HepG2 (cell line): Measurements from ENCODE around the gene SYN1. TPM values are rescaled to one million over a fixed set of nuclear protein-coding genes. Genes with fewer than 3 reads are reported as not detected.

Experiments used
- ATAC-seq: fragments of 200-7000 bp; cut with Tn5 transposase; 3 replicates; pipeline ENCODE4 v1.9.1; 2020; ENCODE audit warnings: mild to moderate bottlenecking, moderate library complexity
- BruUV-seq: library from RNA; stranded (reverse); fragments of 400-500 nt; replicated peaks from 2 replicates; lab custom pipeline; 2021; lab: Mats Ljungman, UMichigan
- CTCF ChIA-PET: fragments of 300-600 bp; formaldehyde crosslinking; extraction: SDS; loops from one replicate; lab custom pipeline; 2021; ENCODE audit warnings: low total read pairs, inconsistent platforms, low intra/inter-chr PET ratio; lab: Yijun Ruan, JAX
- POLR2A ChIA-PET: fragments of 350-600 bp; sonication (Branson Sonifier 250); formaldehyde crosslinking; loops from one replicate; lab custom pipeline; 2020; ENCODE audit warnings: antibody characterized with exemption, inconsistent platforms; lab: Yijun Ruan, JAX
- DNase-seq: peaks from one replicate; pipeline ENCODE4 v3.0.0-alpha.2; 2015; ENCODE audit warnings: low spot score
- FAIRE-seq: peaks from 3 replicates; lab custom pipeline; 2011; peaks lifted over from hg19 to GRCh38; lab: Jason Lieb, UNC
- H2AFZ ChIP-seq: one replicate; pipeline ENCODE4 v1.6.1; 2011; ENCODE audit warnings: low read length, inconsistent platforms
- H3K27ac ChIP-seq: fragments of 300-600 bp; 3 replicates; pipeline ENCODE4 v1.8.0; 2011; ENCODE audit warnings: mixed run types, mild to moderate bottlenecking, mixed read lengths, low read length, inconsistent platforms; ENCODE audit not compliant: insufficient read depth; ENCODE audit errors: extremely low read length
- H3K27me3 ChIP-seq, 2 experiments: fragments of 200-600 bp in 1 of 2; 2 replicates in 1 of 2; 3 replicates in 1 of 2; pipeline versions ENCODE4 v1.6.0 to v1.8.0; 2011; ENCODE audit warnings: low read length in 2 of 2, mild to moderate bottlenecking in 2 of 2, moderate library complexity in 2 of 2, inconsistent platforms in 1 of 2; ENCODE audit not compliant: insufficient read depth in 2 of 2, control insufficient read depth in 1 of 2
- H3K36me3 ChIP-seq, 2 experiments: fragments of 200-600 bp in 1 of 2; replicated peaks in 1 of 2; 2 replicates in 1 of 2; 3 replicates in 1 of 2; pipeline versions ENCODE4 v1.5.1 to v1.8.0; 2011; ENCODE audit warnings: low read length in 2 of 2, inconsistent platforms in 1 of 2; ENCODE audit not compliant: insufficient read depth in 2 of 2, control insufficient read depth in 1 of 2
- H3K4me1 ChIP-seq: 2 replicates; pipeline ENCODE4 v1.5.1; 2012; ENCODE audit warnings: low read length, inconsistent platforms; ENCODE audit not compliant: insufficient read depth
- H3K4me2 ChIP-seq: 2 replicates; pipeline ENCODE4 v1.6.0; 2011; ENCODE audit warnings: low read depth, low read length, inconsistent platforms
- H3K4me3 ChIP-seq, 3 experiments: fragments of 200-600 bp in 1 of 3; sonication (generic), shearing (Covaris generic) in 1 of 3; replicated peaks in 1 of 3; 2 replicates each; pipeline ENCODE4 v1.5.1; 2011 to 2016; ENCODE audit warnings: low read length in 3 of 3, inconsistent platforms in 2 of 3, low read depth in 2 of 3, mild to moderate bottlenecking in 2 of 3, control low read depth in 1 of 3, mixed read lengths in 1 of 3; ENCODE audit not compliant: insufficient read depth in 1 of 3
- H3K79me2 ChIP-seq: one replicate; pipeline ENCODE4 v1.6.1; 2011; ENCODE audit warnings: low read length, inconsistent platforms; ENCODE audit not compliant: insufficient read depth
- H3K9ac ChIP-seq: 2 replicates; pipeline ENCODE4 v1.6.0; 2011; ENCODE audit warnings: mild to moderate bottlenecking, low read depth, low read length, inconsistent platforms; ENCODE audit not compliant: insufficient read depth
- H3K9me3 ChIP-seq: 2 replicates; pipeline ENCODE4 v1.5.1; 2012; ENCODE audit warnings: mild to moderate bottlenecking, low read length
- H4K20me1 ChIP-seq: 2 replicates; pipeline ENCODE4 v1.6.0; 2011; ENCODE audit warnings: inconsistent platforms, mild to moderate bottlenecking, low read length, moderate library complexity; ENCODE audit not compliant: insufficient read depth
- ATF1 ChIP-seq: IDR thresholded peaks from 2 replicates; pipeline ENCODE4 v1.6.1; 2016; ENCODE audit warnings: mild to moderate bottlenecking, control low read depth
- FOXK2 ChIP-seq: fragments of 450-650 bp; IDR thresholded peaks from 2 replicates; pipeline ENCODE4 v1.6.1; 2016
- GPN1 ChIP-seq: sonication (generic); formaldehyde crosslinking; IDR thresholded peaks from 2 replicates; pipeline ENCODE4 v1.5.1; 2020; ENCODE audit warnings: missing genetic modification reagents, borderline replicate concordance
- KDM4B ChIP-seq: sonication (generic); formaldehyde crosslinking; IDR thresholded peaks from 2 replicates; pipeline ENCODE4 v1.4.0; 2020; ENCODE audit warnings: missing genetic modification reagents
- TBX3 ChIP-seq: fragments of 450-650 bp; IDR thresholded peaks from 2 replicates; pipeline ENCODE4 v1.6.1; 2017; ENCODE audit warnings: antibody characterized with exemption, mild to moderate bottlenecking, inconsistent platforms, borderline replicate concordance
- U2AF1 ChIP-seq: fragments of 200-400 bp; formaldehyde crosslinking; optimal IDR thresholded peaks from 2 replicates; pipeline ENCODE3; 2017; ENCODE audit warnings: mild to moderate bottlenecking, low read depth, low read length
- ZBTB25 ChIP-seq: IDR thresholded peaks from 2 replicates; pipeline ENCODE4 v1.6.1; 2018; ENCODE audit warnings: missing genetic modification reagents
- ZNF598 ChIP-seq: sonication (generic); formaldehyde crosslinking; IDR thresholded peaks from 2 replicates; pipeline ENCODE4 v1.5.1; 2020; ENCODE audit warnings: mild to moderate bottlenecking, missing genetic modification reagents, borderline replicate concordance
- whole genome bisulfite sequencing: methylation state at CpG from one replicate; pipeline ENCODE4 v1.1.6; 2017; ENCODE audit warnings: low lambda C conversion rate; 5-methylcytosine and 5-hydroxymethylcytosine counted together
- in situ Hi-C: cut with HindIII; loops from 2 replicates; pipeline ENCODE4 v1.10.0; 2017; ENCODE audit warnings: low pct_unique_long_range_greater_than_20kb; ENCODE audit not compliant: extremely low pct_ligation_motif_present
- intact Hi-C: fragments of 100-400 bp; cut with micrococcal nuclease; formaldehyde crosslinking; loops from one replicate; pipeline ENCODE4 v1.10.0; 2022; ENCODE audit not compliant: unreplicated experiment
- polyA plus RNA-seq, 8 experiments: library from polyadenylated mRNA; depleted of rRNA in 3 of 8; stranded (reverse) in 7 of 8; unstranded in 1 of 8; fragments of >200 nt; fragmentation: Illumina TruSeq in 4 of 8; extraction: Trizol in 4 of 8; gene quantifications; 2 replicates each; pipeline versions ENCODE4 v1.2.1 to v1.2.3, GENCODE V29; 2011 to 2016; ENCODE audit warnings: low read depth in 4 of 8, missing spikeins in 1 of 8, mixed read lengths in 1 of 8; ENCODE audit not compliant: insufficient read depth in 1 of 8
- total RNA-seq, 5 experiments: library from RNA; depleted of rRNA; stranded (reverse); fragments of >200 nt; fragmentation: Illumina TruSeq; extraction: Trizol; gene quantifications; 2 replicates each; pipeline ENCODE4 v1.2.3, GENCODE V29; 2016; ENCODE audit warnings: low read depth in 1 of 5
- TF ChIP-seq, protein P1 (sequence below): sonication (generic); formaldehyde crosslinking; IDR thresholded peaks from 2 replicates; pipeline ENCODE4 v1.5.1; 2020; ENCODE audit warnings: missing genetic modification reagents, mild to moderate bottlenecking, borderline replicate concordance

SYN1 gene
- total and polyA plus RNA-seq, 2 of the 13 experiments (the other 11 are each of a cell fraction or from before 2014, with no cell fraction given): not detected

DNA sequence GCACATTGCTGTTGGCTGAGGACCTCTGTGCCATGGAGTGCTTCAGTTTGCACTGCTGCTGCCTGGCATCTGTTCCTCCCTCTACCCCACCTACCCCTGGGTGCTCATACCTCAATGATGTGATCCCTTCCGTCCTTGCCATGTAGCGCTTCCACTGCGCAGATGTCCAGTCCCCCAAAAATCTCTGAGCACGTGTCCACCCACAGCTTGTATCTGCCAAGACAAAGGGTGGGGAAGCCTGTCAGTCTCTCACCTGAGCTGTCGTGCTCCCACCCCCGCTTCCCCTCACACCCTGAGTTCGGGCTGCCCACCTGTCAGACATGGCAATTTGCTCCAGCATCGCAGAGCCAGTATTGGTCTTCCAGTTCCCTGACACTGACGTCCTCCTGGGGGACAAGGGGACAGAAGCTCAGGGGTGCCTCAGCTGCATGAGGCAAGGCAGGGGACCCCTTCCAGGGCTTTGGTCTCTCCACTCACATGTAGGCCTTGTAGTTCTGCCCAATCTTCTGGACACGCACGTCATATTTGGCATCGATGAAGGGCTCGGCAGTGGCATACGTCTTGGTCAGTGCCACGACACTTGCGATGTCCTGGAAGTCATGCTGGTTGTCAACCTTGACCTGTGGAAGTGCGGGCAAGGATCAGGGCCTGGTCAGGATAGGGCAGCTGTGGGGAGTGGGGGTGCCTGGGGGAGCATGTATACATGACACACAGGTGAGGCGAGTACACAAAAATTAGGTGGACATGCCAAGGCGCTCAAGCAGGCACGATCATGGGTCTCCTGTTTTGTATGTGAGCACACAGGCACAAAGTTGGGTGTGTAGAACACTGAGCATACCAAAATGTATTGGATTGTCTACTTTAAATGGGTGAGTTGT lies 43.4 kb downstream of the SYN1 start:
- TF ChIP-seq TBX3 (no peak), ZBTB25 (CRISPR knock-in tag) (no peak), ZNF598 (CRISPR knock-in tag) (no peak), U2AF1 (no peak), KDM4B (no peak), GPN1 (CRISPR knock-in tag) (no peak), FOXK2 (no peak), ATF1 (CRISPR knock-in tag) (no peak)
- TF ChIP-seq, protein P1, sequence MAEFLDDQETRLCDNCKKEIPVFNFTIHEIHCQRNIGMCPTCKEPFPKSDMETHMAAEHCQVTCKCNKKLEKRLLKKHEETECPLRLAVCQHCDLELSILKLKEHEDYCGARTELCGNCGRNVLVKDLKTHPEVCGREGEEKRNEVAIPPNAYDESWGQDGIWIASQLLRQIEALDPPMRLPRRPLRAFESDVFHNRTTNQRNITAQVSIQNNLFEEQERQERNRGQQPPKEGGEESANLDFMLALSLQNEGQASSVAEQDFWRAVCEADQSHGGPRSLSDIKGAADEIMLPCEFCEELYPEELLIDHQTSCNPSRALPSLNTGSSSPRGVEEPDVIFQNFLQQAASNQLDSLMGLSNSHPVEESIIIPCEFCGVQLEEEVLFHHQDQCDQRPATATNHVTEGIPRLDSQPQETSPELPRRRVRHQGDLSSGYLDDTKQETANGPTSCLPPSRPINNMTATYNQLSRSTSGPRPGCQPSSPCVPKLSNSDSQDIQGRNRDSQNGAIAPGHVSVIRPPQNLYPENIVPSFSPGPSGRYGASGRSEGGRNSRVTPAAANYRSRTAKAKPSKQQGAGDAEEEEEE: no peak
- ChIA-PET POLR2A (no interaction called here), CTCF (no interaction called here)
- no TSS peak for BruUV-seq
- in situ Hi-C loops: no loop called here
- DNase-seq: no peak
- Histone ChIP-seq H3K27ac (no peak overlapping the region), H4K20me1 (no peaks in the 10 kb centered on the region), H3K79me2 (no peaks in the 10 kb centered on the region), H2AFZ (no peak overlapping the region), H3K27me3 (no peaks in the 10 kb centered on the region; a peak in 2 of 5 replicates), H3K4me1 (peaks cover 16% of the 10 kb centered on the region), H3K36me3 (no peaks in the 10 kb centered on the region), H3K9ac (no peak overlapping the region), H3K4me2 (no peak overlapping the region), H3K9me3 (no peaks in the 10 kb centered on the region), H3K4me3 (no peak overlapping the region)
- no peak for FAIRE-seq
- 71% methylated on average over 12 of the region's 20 CpGs for WGBS
- intact Hi-C loops: no loop called here
- no peak for ATAC-seq
